ENCODE results near the gene MAP3K15. TPM values are rescaled to one million over a fixed set of nuclear protein-coding genes. Genes with fewer than 3 reads are reported as not detected.

The MAP3K15 gene
- total RNA-seq, 1 donor from 2014 or later: 2.1 TPM

DNA sequence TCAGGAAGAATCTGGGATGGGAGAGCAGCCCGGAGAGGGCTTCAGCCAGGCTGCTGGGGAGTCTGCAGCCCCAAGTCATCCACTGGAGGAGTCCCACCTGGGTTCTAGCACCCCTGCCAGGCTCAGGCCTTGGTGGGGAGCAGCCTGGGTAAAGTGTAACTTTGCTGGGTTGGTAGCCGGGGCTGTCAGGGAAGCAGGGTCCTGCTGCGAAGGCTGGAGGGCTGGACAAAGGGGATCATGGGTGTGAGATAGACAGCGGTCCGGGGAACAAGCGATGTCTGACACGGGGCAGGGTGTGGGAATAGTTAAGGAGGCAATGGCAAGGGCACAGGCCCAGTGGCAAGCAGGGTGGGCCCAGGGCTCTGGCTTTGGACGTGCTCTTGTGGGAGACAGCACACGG, 134.0 kb downstream of the MAP3K15 start:
- Histone ChIP-seq H3K4me2 (ENCODE audit: low read length) (no peak overlapping the region), H3K4me3 (ENCODE audit: insufficient read depth, low read depth, low read length) (no peak overlapping the region), H3K4me1 (ENCODE audit: insufficient read depth, low read length) (no peaks in the 10 kb centered on the region), H3K79me2 (ENCODE audit: insufficient read depth, low read length) (no peaks in the 10 kb centered on the region), H3K36me3 (ENCODE audit: insufficient read depth, low read length) (no peaks in the 10 kb centered on the region), H4K20me1 (ENCODE audit: insufficient read depth, low read length) (no peaks in the 10 kb centered on the region), H3K27me3 (ENCODE audit: insufficient read depth, low read length) (no peaks in the 10 kb centered on the region), H3K9me3 (ENCODE audit: insufficient read depth, low read depth, low read length) (no peaks in the 10 kb centered on the region), H3K9ac (ENCODE audit: low read length) (no peak overlapping the region), H2AFZ (ENCODE audit: low read depth, low read length) (no peak overlapping the region), H3K27ac (ENCODE audit: low read depth, low read length) (no peak overlapping the region)
- Mint-ChIP-seq H3K27me3 (ENCODE audit: low read depth, unreplicated experiment) (no peaks in the 10 kb centered on the region), H3K9me3 (ENCODE audit: unreplicated experiment) (no peaks in the 10 kb centered on the region), H3K4me1 (ENCODE audit: low read depth, unreplicated experiment) (no peaks in the 10 kb centered on the region), H3K36me3 (ENCODE audit: low read depth, unreplicated experiment) (no peaks in the 10 kb centered on the region), H3K27ac (ENCODE audit: unreplicated experiment) (no peak overlapping the region), H3K4me3 (ENCODE audit: unreplicated experiment) (no peak overlapping the region)
- TF ChIP-seq EZH2 (IDR thresholded peaks at IDR 0.05; ENCODE audit: insufficient read depth, low read length): no peak
- TF ChIP-seq, protein P1, sequence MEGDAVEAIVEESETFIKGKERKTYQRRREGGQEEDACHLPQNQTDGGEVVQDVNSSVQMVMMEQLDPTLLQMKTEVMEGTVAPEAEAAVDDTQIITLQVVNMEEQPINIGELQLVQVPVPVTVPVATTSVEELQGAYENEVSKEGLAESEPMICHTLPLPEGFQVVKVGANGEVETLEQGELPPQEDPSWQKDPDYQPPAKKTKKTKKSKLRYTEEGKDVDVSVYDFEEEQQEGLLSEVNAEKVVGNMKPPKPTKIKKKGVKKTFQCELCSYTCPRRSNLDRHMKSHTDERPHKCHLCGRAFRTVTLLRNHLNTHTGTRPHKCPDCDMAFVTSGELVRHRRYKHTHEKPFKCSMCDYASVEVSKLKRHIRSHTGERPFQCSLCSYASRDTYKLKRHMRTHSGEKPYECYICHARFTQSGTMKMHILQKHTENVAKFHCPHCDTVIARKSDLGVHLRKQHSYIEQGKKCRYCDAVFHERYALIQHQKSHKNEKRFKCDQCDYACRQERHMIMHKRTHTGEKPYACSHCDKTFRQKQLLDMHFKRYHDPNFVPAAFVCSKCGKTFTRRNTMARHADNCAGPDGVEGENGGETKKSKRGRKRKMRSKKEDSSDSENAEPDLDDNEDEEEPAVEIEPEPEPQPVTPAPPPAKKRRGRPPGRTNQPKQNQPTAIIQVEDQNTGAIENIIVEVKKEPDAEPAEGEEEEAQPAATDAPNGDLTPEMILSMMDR (IDR thresholded peaks at IDR 0.05; ENCODE audit: insufficient read depth, low read depth, low read length): no peak
- DNase-seq (ENCODE audit: low read depth): no peak
- FAIRE-seq: no peak

DNA sequence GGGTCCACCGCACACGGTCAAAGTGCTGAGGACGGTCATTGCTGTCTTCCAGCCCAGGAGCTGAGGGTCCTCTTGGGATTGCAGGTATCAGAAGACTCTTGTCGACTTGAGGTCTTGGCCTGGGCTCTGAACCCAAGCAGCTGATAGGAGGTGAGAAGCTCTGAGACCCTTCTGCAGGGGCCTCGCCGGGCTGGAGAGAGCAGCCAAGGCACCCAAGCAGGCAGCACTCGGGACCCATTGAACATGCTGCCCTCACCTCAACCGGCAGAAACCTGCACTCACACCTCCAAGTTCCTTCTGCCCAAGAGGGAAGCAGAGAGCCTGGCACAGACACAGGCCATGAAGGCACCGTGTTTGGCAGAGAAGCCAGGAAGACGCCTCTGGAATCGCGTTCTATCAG, 137.5 kb downstream of the MAP3K15 start:
- TF ChIP-seq, protein P1 (IDR thresholded peaks at IDR 0.05; ENCODE audit: insufficient read depth, low read depth, low read length): no peak
- no peak for TF ChIP-seq EZH2 (IDR thresholded peaks at IDR 0.05; ENCODE audit: insufficient read depth, low read length)
- H3K36me3 Mint-ChIP-seq (ENCODE audit: low read depth, unreplicated experiment): no peaks in the 10 kb centered on the region
- no peaks in the 10 kb centered on the region for H3K4me1 ChIP-seq (ENCODE audit: insufficient read depth, low read length)
- no peaks in the 10 kb centered on the region for H4K20me1 ChIP-seq (ENCODE audit: insufficient read depth, low read length)
- H3K9me3 ChIP-seq (ENCODE audit: insufficient read depth, low read depth, low read length): no peaks in the 10 kb centered on the region
- H3K9ac ChIP-seq (ENCODE audit: low read length): no peak overlapping the region
- no peak for FAIRE-seq
- no peak overlapping the region for H3K27ac Mint-ChIP-seq (ENCODE audit: unreplicated experiment)
- no peaks in the 10 kb centered on the region for H3K9me3 Mint-ChIP-seq (ENCODE audit: unreplicated experiment)
- no peak overlapping the region for H3K27ac ChIP-seq (ENCODE audit: low read depth, low read length)
- DNase-seq (ENCODE audit: low read depth): no peak
- H3K27me3 ChIP-seq (ENCODE audit: insufficient read depth, low read length): no peaks in the 10 kb centered on the region
- no peak overlapping the region for H3K4me2 ChIP-seq (ENCODE audit: low read length)
- no peaks in the 10 kb centered on the region for H3K79me2 ChIP-seq (ENCODE audit: insufficient read depth, low read length)
- H3K4me1 Mint-ChIP-seq (ENCODE audit: low read depth, unreplicated experiment): no peaks in the 10 kb centered on the region
- no peak overlapping the region for H3K4me3 ChIP-seq (ENCODE audit: insufficient read depth, low read depth, low read length)
- H3K36me3 ChIP-seq (ENCODE audit: insufficient read depth, low read length): no peaks in the 10 kb centered on the region
- no peak overlapping the region for H2AFZ ChIP-seq (ENCODE audit: low read depth, low read length)
- no peaks in the 10 kb centered on the region for H3K27me3 Mint-ChIP-seq (ENCODE audit: low read depth, unreplicated experiment)
- no peak overlapping the region for H3K4me3 Mint-ChIP-seq (ENCODE audit: unreplicated experiment)

DNA sequence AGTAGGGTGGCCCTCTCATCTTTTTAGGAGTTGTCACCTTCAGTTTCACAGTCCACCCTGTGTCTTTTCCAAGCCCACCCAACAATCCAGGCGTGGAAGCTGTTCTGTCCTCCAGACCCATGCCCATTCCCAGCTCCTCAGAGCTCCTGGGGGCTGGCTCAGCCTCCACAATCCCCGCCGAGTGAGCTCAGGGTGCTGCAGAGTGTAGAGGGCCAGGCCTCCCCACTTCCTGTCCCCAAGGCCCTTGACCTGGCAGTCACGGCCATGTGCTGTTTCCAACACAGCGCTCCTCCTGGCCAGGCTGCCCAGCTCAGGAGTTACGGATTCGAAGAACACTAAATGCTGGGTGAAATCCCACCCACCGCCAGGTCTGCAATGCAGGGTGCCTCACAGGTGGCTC, 139.8 kb downstream of the MAP3K15 start:
- Mint-ChIP-seq H3K4me3 (ENCODE audit: unreplicated experiment) (no peak overlapping the region), H3K27me3 (ENCODE audit: low read depth, unreplicated experiment) (no peaks in the 10 kb centered on the region), H3K27ac (ENCODE audit: unreplicated experiment) (no peak overlapping the region), H3K36me3 (ENCODE audit: low read depth, unreplicated experiment) (no peaks in the 10 kb centered on the region), H3K4me1 (ENCODE audit: low read depth, unreplicated experiment) (no peaks in the 10 kb centered on the region), H3K9me3 (ENCODE audit: unreplicated experiment) (no peaks in the 10 kb centered on the region)
- H3K4me2 ChIP-seq (ENCODE audit: low read length): no peak overlapping the region
- no peaks in the 10 kb centered on the region for H4K20me1 ChIP-seq (ENCODE audit: insufficient read depth, low read length)
- H2AFZ ChIP-seq (ENCODE audit: low read depth, low read length): no peak overlapping the region
- H3K36me3 ChIP-seq (ENCODE audit: insufficient read depth, low read length): no peaks in the 10 kb centered on the region
- DNase-seq (ENCODE audit: low read depth): no peak
- H3K9me3 ChIP-seq (ENCODE audit: insufficient read depth, low read depth, low read length): no peaks in the 10 kb centered on the region
- no peak overlapping the region for H3K4me3 ChIP-seq (ENCODE audit: insufficient read depth, low read depth, low read length)
- H3K27me3 ChIP-seq (ENCODE audit: insufficient read depth, low read length): no peaks in the 10 kb centered on the region
- H3K79me2 ChIP-seq (ENCODE audit: insufficient read depth, low read length): no peaks in the 10 kb centered on the region
- no peak overlapping the region for H3K9ac ChIP-seq (ENCODE audit: low read length)
- H3K27ac ChIP-seq (ENCODE audit: low read depth, low read length): no peak overlapping the region
- FAIRE-seq: no peak
- TF ChIP-seq, protein P1 (IDR thresholded peaks at IDR 0.05; ENCODE audit: insufficient read depth, low read depth, low read length): no peak
- no peak for TF ChIP-seq EZH2 (IDR thresholded peaks at IDR 0.05; ENCODE audit: insufficient read depth, low read length)
- no peaks in the 10 kb centered on the region for H3K4me1 ChIP-seq (ENCODE audit: insufficient read depth, low read length)
